Tibial artery (tissue), 4 donors: Measurements from ENCODE around the gene SLC9A9.

Source experiments
- DNase-seq, 2 donors: peaks; one replicate each; pipeline ENCODE4 v3.0.0-alpha.2; 2019
- H3K27ac ChIP-seq, 2 donors: fragments of 200-600 bp; sonication (generic) in 1 of 2; 1 replicate in 1 of 2; 2 replicates in 1 of 2; pipeline ENCODE4 v1.5.1; 2018 to 2019; ENCODE audit warnings: mild to moderate bottlenecking in 1 of 2
- H3K27me3 ChIP-seq, 2 donors: fragments of 200-600 bp; sonication (generic) in 1 of 2; one replicate each; pipeline versions ENCODE4 v1.5.1 to v1.6.0; 2016 to 2019
- H3K36me3 ChIP-seq, 3 donors: fragments of 200-600 bp; sonication (generic) in 2 of 3; one replicate each; pipeline ENCODE4 v1.5.1; 2016 to 2019; ENCODE audit warnings: mild to moderate bottlenecking in 2 of 3
- H3K4me1 ChIP-seq, 4 donors: fragments of 200-600 bp; sonication (generic) in 2 of 4; 1 replicate in 3 of 4; 2 replicates in 1 of 4; pipeline ENCODE4 v1.5.1; 2016 to 2019
- H3K4me3 ChIP-seq, 2 donors: fragments of 200-600 bp; sonication (generic) in 1 of 2; 1 replicate in 1 of 2; 2 replicates in 1 of 2; pipeline ENCODE4 v1.5.1; 2018 to 2019; ENCODE audit warnings: mild to moderate bottlenecking in 2 of 2
- H3K9me3 ChIP-seq, 3 donors: fragments of 200-600 bp; sonication (generic) in 1 of 3; one replicate each; pipeline ENCODE4 v1.5.1; 2016 to 2019
- CTCF ChIP-seq, 2 experiments: fragments of 200-600 bp in 1 of 2; fragments of 450-650 bp in 1 of 2; IDR thresholded peaks; one replicate each; pipeline ENCODE4 v1.5.1; 2017 to 2019; ENCODE audit warnings: antibody characterized with exemption in 2 of 2, mild to moderate bottlenecking in 1 of 2, moderate library complexity in 1 of 2
- intact Hi-C: fragments of 100-400 bp; cut with DNase I; formaldehyde crosslinking; loops from one replicate; pipeline ENCODE4 v1.15.0; 2023; ENCODE audit warnings: low total_unique reads

SLC9A9 gene

GRCh38 chr3:143244516-143245063 lies 603.7 kb downstream of the SLC9A9 start:
- H3K9me3 ChIP-seq: no peaks in the 10 kb centered on the region
- no peaks in the 10 kb centered on the region for H3K27me3 ChIP-seq

GRCh38 chr3:143243686-143244085 lies 604.6 kb downstream of the SLC9A9 start:
- no peak for TF ChIP-seq CTCF (IDR thresholded peaks at IDR 0.05)
- intact Hi-C loops: no loop called here
- Histone ChIP-seq H3K36me3 (no peaks in the 10 kb centered on the region), H3K27ac (no peak overlapping the region), H3K4me1 (peaks cover 0 to 12% (median 0%) of the 10 kb centered on the region in 4 donors), H3K4me3 (no peak overlapping the region), H3K27me3 (no peaks in the 10 kb centered on the region), H3K9me3 (no peaks in the 10 kb centered on the region)
- no peak for DNase-seq

More at GRCh38 chr3:143244516-143245063, 603.7 kb downstream of the SLC9A9 start:
- DNase-seq: no peak
- H3K4me1 ChIP-seq: peaks cover 0 to 12% (median 0%) of the 10 kb centered on the region in 4 donors
- intact Hi-C loops: no loop called here
- TF ChIP-seq CTCF (IDR thresholded peaks at IDR 0.05): no peak
- H3K4me3 ChIP-seq: no peak overlapping the region
- no peaks in the 10 kb centered on the region for H3K36me3 ChIP-seq
- no peak overlapping the region for H3K27ac ChIP-seq

- H3K9me3 ChIP-seq: no peaks in the 10 kb centered on the region
- H3K36me3 ChIP-seq: no peaks in the 10 kb centered on the region
- H3K27me3 ChIP-seq: no peaks in the 10 kb centered on the region
- intact Hi-C loops: no loop called here
- H3K4me1 ChIP-seq: peaks cover 0 to 12% (median 0%) of the 10 kb centered on the region in 4 donors
- no peak overlapping the region for H3K27ac ChIP-seq
- no peak overlapping the region for H3K4me3 ChIP-seq
- no peak for TF ChIP-seq CTCF (IDR thresholded peaks at IDR 0.05)
- DNase-seq: no peak
These were observed 605.6 kb downstream of the SLC9A9 start for GRCh38 chr3:143242691-143243090.

- H3K36me3 ChIP-seq: no peaks in the 10 kb centered on the region
- TF ChIP-seq CTCF (IDR thresholded peaks at IDR 0.05): no peak
- H3K27ac ChIP-seq: no peak overlapping the region
- no peaks in the 10 kb centered on the region for H3K27me3 ChIP-seq
- no peak overlapping the region for H3K4me3 ChIP-seq
- no peak for DNase-seq
- intact Hi-C loops: no loop called here
- no peaks in the 10 kb centered on the region for H3K9me3 ChIP-seq
- H3K4me1 ChIP-seq: peaks cover 0 to 12% (median 0%) of the 10 kb centered on the region in 4 donors
These were observed 606.2 kb downstream of the SLC9A9 start for GRCh38 chr3:143242101-143242500.

- Histone ChIP-seq H3K36me3 (no peaks in the 10 kb centered on the region), H3K4me3 (no peak overlapping the region), H3K4me1 (peaks cover 0 to 12% (median 0%) of the 10 kb centered on the region in 4 donors), H3K9me3 (no peaks in the 10 kb centered on the region), H3K27me3 (no peaks in the 10 kb centered on the region), H3K27ac (no peak overlapping the region)
- intact Hi-C loops: no loop called here
- no peak for TF ChIP-seq CTCF (IDR thresholded peaks at IDR 0.05)
- no peak for DNase-seq
These were observed 606.8 kb downstream of the SLC9A9 start for GRCh38 chr3:143241481-143241951.
